A673 (cell line): ENCODE results near the gene MYO1D. TPM values are rescaled to one million over a fixed set of nuclear protein-coding genes. Genes with fewer than 3 reads are reported as not detected.
"Not testable (repeated sequence)": the region's sequence is repeated elsewhere in the genome, so short reads cannot be mapped to it uniquely, and the experiment has no call there.

Experiments used
- BruUV-seq: library from RNA; stranded (reverse); fragments of 400-500 nt; replicated peaks from 2 replicates; lab custom pipeline; 2021; lab: Mats Ljungman, UMichigan
- CTCF ChIA-PET: fragments of 300-600 bp; sonication (Branson Sonifier 250); formaldehyde crosslinking; loops from one replicate; lab custom pipeline; 2022; ENCODE audit warnings: antibody characterized with exemption; lab: Charles Lee
- POLR2A ChIA-PET: fragments of 300-600 bp; sonication (Branson Sonifier 250); formaldehyde crosslinking; loops from one replicate; lab custom pipeline; 2022; ENCODE audit warnings: antibody characterized with exemption; ENCODE audit not compliant: low non-redundant PET; lab: Charles Lee
- DNase-seq: peaks from one replicate; pipeline ENCODE4 v3.0.0-alpha.2; 2015; ENCODE audit warnings: low spot score
- H3K27ac ChIP-seq: fragments of 200-600 bp; sonication (generic); 2 replicates; pipeline ENCODE4 v1.5.1; 2016; ENCODE audit warnings: mixed run types, low read depth, mild to moderate bottlenecking, mixed read lengths, antibody characterized with exemption, low read length; ENCODE audit not compliant: poor library complexity, severe bottlenecking
- H3K27me3 ChIP-seq: fragments of 200-600 bp; sonication (generic); replicated peaks from 2 replicates; pipeline ENCODE4 v1.6.1; 2017; ENCODE audit warnings: mixed run types, low read depth, mild to moderate bottlenecking, mixed read lengths, antibody characterized with exemption, low read length; ENCODE audit not compliant: insufficient read depth, poor library complexity
- H3K36me3 ChIP-seq: fragments of 200-600 bp; sonication (generic); 2 replicates; pipeline ENCODE4 v1.6.1; 2016; ENCODE audit warnings: mixed run types, mild to moderate bottlenecking, mixed read lengths, antibody characterized with exemption, low read length; ENCODE audit not compliant: insufficient read depth, poor library complexity, severe bottlenecking
- H3K4me1 ChIP-seq: fragments of 200-600 bp; sonication (generic); 2 replicates; pipeline ENCODE4 v1.6.1; 2017; ENCODE audit warnings: mixed run types, mild to moderate bottlenecking, mixed read lengths, antibody characterized with exemption, low read length; ENCODE audit not compliant: insufficient read depth, poor library complexity, severe bottlenecking
- H3K4me3 ChIP-seq: fragments of 200-600 bp; sonication (generic); 2 replicates; pipeline ENCODE4 v1.5.1; 2016; ENCODE audit warnings: low read depth, mixed run types, mild to moderate bottlenecking, mixed read lengths, low read length; ENCODE audit not compliant: poor library complexity, severe bottlenecking
- H3K9me3 ChIP-seq: fragments of 200-600 bp; sonication (generic); 2 replicates; pipeline ENCODE4 v1.6.1; 2016; ENCODE audit warnings: mixed run types, low read depth, mild to moderate bottlenecking, mixed read lengths, antibody characterized with exemption, low read length; ENCODE audit not compliant: poor library complexity, severe bottlenecking
- EZH2 ChIP-seq: fragments of 200-600 bp; sonication (generic); IDR thresholded peaks from 2 replicates; pipeline ENCODE4 v1.6.1; 2017; ENCODE audit warnings: borderline replicate concordance, low read depth, mild to moderate bottlenecking, mixed read lengths, antibody characterized with exemption, low read length; ENCODE audit not compliant: poor library complexity, severe bottlenecking
- intact Hi-C: fragments of 100-400 bp; cut with micrococcal nuclease; formaldehyde crosslinking; loops from one replicate; pipeline ENCODE4 v1.10.0; 2022; ENCODE audit not compliant: unreplicated experiment
- total RNA-seq: library from RNA; stranded (reverse); gene quantifications from 2 replicates; pipeline ENCODE4 v1.2.3, GENCODE V29; 2021
- TF ChIP-seq, protein P1 (sequence below): fragments of 300-800, 200-600 bp; sonication (generic); conservative IDR thresholded peaks from 2 replicates; pipeline ENCODE4 v1.5.1; 2017; ENCODE audit warnings: low read depth, mild to moderate bottlenecking, antibody characterized with exemption, low read length, moderate library complexity, mixed read lengths

Gene MYO1D
- total RNA-seq, 1 experiment from 2014 or later: 10.4 TPM

DNA sequence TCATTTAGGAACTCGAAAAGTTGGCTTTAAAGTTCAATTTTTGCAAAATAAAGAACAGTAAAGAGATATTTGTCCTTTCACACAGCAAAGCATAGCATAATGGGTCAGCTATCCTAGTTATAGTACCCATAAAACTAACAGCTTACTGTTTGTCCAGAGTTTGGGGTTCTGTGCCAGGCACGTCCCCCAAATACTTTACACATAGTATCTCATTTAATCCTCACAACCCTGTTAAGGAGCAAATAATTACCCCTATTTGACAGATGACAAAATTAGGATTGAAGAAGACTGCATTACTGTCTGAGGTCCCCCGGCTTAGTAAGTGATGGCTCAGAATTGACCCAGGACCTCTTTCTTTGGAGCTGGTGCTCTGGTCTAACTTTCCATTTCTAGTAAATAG is 52.6 kb downstream of the MYO1D start:
- POLR2A ChIA-PET: no interaction called here
- H3K9me3 ChIP-seq: no peaks in the 10 kb centered on the region
- H3K4me1 ChIP-seq: no peaks in the 10 kb centered on the region
- no peak overlapping the region for H3K27ac ChIP-seq
- intact Hi-C loops: no loop called here
- no peak for DNase-seq
- H3K27me3 ChIP-seq: peaks cover 8% of the 10 kb centered on the region
- no peak overlapping the region for H3K4me3 ChIP-seq
- CTCF ChIA-PET: no interaction called here
- no peak for TF ChIP-seq EZH2
- TF ChIP-seq, protein P1, sequence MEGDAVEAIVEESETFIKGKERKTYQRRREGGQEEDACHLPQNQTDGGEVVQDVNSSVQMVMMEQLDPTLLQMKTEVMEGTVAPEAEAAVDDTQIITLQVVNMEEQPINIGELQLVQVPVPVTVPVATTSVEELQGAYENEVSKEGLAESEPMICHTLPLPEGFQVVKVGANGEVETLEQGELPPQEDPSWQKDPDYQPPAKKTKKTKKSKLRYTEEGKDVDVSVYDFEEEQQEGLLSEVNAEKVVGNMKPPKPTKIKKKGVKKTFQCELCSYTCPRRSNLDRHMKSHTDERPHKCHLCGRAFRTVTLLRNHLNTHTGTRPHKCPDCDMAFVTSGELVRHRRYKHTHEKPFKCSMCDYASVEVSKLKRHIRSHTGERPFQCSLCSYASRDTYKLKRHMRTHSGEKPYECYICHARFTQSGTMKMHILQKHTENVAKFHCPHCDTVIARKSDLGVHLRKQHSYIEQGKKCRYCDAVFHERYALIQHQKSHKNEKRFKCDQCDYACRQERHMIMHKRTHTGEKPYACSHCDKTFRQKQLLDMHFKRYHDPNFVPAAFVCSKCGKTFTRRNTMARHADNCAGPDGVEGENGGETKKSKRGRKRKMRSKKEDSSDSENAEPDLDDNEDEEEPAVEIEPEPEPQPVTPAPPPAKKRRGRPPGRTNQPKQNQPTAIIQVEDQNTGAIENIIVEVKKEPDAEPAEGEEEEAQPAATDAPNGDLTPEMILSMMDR: no peak
- H3K36me3 ChIP-seq: no peaks in the 10 kb centered on the region
- BruUV-seq: no TSS peak

DNA sequence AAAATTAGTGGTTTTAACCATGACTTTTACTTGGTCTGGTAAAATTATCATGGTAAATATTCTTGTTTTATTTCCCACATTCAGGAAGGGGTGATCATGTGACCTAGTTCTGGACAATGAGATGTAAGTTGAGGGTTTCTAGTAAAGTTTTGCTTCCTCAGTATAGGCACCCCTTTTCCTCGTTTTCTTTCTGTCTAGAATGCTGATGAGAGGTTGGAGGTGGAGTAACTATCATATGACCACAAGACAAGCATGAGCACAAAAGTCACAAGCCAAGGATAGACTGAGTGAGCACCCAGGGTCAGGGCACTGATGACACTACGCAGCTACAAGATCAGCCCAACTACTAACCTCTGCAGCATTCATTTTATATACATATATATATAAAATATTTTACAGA is 53.9 kb downstream of the MYO1D start:
- TF ChIP-seq, protein P1: no peak
- no peak for TF ChIP-seq EZH2
- Histone ChIP-seq H3K27ac (no peak overlapping the region), H3K36me3 (no peaks in the 10 kb centered on the region), H3K9me3 (no peaks in the 10 kb centered on the region), H3K27me3 (peaks cover 8% of the 10 kb centered on the region), H3K4me1 (no peaks in the 10 kb centered on the region), H3K4me3 (no peak overlapping the region)
- POLR2A ChIA-PET: no interaction called here
- no peak for DNase-seq
- BruUV-seq: no TSS peak
- CTCF ChIA-PET: no interaction called here
- intact Hi-C loops: no loop called here

DNA sequence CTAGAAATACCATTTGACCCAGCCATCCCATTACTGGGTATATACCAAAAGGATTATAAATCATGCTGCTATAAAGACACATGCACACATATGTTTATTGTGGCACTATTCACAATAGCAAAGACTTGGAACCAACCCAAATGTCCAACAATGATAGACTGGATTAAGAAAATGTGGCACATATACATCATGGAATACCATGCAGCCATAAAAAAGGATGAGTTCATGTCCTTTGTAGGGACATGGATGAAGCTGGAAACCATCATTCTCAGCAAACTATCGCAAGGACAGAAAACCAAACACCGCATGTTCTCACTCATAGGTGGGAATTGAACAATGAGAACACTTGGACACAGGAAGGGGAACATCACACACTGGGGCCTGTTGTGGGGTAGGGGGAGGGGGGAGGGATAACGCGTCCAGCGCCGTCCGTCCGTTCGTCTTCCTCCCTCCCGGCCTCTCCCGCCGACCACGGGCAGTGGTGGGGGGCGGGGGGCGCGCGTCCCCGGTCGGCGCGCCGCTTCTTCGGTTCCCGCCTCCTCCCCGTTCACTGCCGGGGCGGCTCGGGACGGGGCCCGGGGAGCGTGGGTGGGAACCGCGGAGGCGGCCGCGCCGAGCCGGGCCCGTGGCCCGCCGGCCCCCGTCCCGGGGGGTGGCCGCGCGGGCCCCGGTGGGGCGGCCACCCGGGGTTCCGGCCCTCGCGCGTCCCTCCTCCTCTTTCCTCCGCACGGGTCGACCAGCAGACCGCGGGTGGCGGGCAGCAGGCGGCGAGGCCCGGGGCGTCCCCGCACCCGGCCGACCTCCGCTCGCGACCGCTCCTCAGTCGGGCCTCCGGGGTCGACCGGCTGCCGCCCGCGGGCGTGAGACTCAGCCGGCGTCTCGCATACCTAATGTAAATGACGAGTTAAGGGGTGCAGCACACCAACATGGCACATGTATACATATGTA is 54.7 kb downstream of the MYO1D start:
- BruUV-seq, H3K27ac ChIP-seq, H3K9me3 ChIP-seq, DNase-seq, H3K4me1 ChIP-seq, POLR2A ChIA-PET, CTCF ChIA-PET, H3K27me3 ChIP-seq, H3K36me3 ChIP-seq, H3K4me3 ChIP-seq, intact Hi-C loops: not testable (repeated sequence)

DNA sequence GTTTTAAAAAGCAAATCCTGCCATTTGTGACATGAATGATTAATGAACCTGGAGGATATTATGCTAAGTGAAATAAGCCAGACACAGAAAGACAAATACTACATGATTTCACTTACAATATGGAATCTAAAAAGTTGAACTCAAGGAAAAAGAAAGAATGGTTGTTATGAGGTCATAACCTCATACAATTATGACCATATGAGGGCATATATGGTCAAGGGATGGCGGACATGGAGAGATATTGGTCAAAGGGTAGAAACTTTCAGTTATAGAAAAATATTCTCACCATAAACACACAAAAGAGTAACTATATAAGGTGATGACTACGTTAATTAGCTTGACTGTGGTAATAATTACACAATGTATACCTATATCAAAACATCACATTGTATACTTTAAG is 56.5 kb downstream of the MYO1D start:
- CTCF ChIA-PET: no interaction called here
- DNase-seq: no peak
- no peak for TF ChIP-seq EZH2
- TF ChIP-seq, protein P1: no peak

More for the DNA sequence above, 56.5 kb downstream of the MYO1D start:
- BruUV-seq: no TSS peak
- Histone ChIP-seq H3K4me3 (no peak overlapping the region), H3K4me1 (no peaks in the 10 kb centered on the region), H3K36me3 (no peaks in the 10 kb centered on the region), H3K27ac (no peak overlapping the region), H3K27me3 (peaks cover 8% of the 10 kb centered on the region), H3K9me3 (no peaks in the 10 kb centered on the region)
- intact Hi-C loops: no loop called here
- POLR2A ChIA-PET: no interaction called here
